ENCODE results near the gene TCF12. TPM values are rescaled to one million over a fixed set of nuclear protein-coding genes. Genes with fewer than 3 reads are reported as not detected.

Gene TCF12
- total RNA-seq, 1 donor from 2014 or later: 194 TPM

DNA sequence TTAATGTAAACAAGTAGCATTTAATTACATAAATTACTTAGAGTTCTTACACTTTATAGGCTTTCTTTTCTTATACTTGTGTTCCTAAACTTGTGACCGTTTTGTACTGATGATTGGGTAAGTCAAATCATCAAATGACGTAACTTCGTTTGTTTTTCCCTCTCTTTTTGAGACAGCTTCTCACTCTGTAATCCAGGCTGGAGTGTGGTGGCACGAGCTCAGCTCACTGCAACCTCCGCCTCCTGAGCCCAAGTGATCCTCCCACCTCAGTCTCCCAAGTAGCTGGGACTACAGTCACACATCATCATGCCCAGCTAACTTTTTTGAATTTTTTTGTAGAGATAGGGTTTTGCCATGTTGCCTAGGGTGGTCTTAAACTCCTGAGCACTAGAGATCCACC lies 226.0 kb downstream of the TCF12 start:
- peaks cover 19% of the 10 kb centered on the region for H3K4me1 Mint-ChIP-seq
- no peak overlapping the region for H3K27ac Mint-ChIP-seq
- no peak for TF ChIP-seq CTCF (IDR thresholded peaks at IDR 0.05; ENCODE audit: unreplicated experiment)
- no peaks in the 10 kb centered on the region for H3K9me3 Mint-ChIP-seq
- no peaks in the 10 kb centered on the region for H3K36me3 Mint-ChIP-seq
- DNase-seq (ENCODE audit: low spot score in 2 of 2, unreplicated experiment in 2 of 2): no peak
- no peak overlapping the region for H3K4me3 Mint-ChIP-seq
- no peaks in the 10 kb centered on the region for H3K27me3 Mint-ChIP-seq (ENCODE audit: low read depth)

DNA sequence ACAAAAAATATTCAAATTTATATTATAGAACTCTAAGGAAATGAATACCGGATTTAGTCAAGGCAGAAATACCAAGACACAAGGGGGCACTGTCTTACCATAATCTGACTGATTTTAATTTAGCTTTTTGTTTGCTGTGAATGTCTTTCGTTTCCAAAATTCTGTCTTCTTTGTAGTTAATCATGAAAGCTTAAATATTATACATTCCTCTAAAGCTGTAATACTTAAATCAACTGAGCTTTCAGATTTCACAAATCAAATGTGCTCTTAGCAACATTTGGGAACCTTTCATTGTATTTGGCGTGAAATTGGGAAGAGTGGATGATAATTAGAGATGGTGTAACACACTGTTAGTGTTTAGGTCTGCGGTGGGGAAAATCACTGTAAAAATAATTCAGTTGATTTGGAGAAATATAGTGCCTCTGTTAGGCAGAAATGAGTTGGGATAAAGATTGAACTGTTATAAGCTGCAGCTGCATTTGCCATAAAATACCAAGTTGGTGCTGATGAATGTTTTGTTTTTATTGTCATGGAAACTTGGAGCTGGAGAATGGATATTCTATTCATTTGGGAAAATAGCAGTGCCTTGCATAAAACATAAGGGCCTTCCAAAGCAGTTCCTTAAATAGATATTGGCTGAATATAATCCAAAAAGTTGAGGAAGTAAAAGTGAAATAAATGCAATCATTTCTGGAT lies 228.2 kb downstream of the TCF12 start:
- Mint-ChIP-seq H3K27ac (peak overlapping the region; percentile 89), H3K4me1 (peaks cover 26% of the 10 kb centered on the region), H3K36me3 (peaks cover 12% of the 10 kb centered on the region), H3K4me3 (no peak overlapping the region), H3K27me3 (ENCODE audit: low read depth) (no peaks in the 10 kb centered on the region), H3K9me3 (peaks cover 3% of the 10 kb centered on the region)
- peak; percentile 74 for TF ChIP-seq CTCF (IDR thresholded peaks at IDR 0.05; ENCODE audit: unreplicated experiment)
- DNase-seq (ENCODE audit: low spot score in 2 of 2, unreplicated experiment in 2 of 2): no peak

GRCh38 chr15:57147621-57148020 lies 229.2 kb downstream of the TCF12 start:
- peaks cover 11% of the 10 kb centered on the region for H3K9me3 Mint-ChIP-seq
- TF ChIP-seq CTCF (IDR thresholded peaks at IDR 0.05; ENCODE audit: unreplicated experiment): no peak
- H3K4me3 Mint-ChIP-seq: no peak overlapping the region
- no peak for DNase-seq (ENCODE audit: low spot score in 2 of 2, unreplicated experiment in 2 of 2)
- H3K27me3 Mint-ChIP-seq (ENCODE audit: low read depth): no peaks in the 10 kb centered on the region
- no peak overlapping the region for H3K27ac Mint-ChIP-seq
- peaks cover 26% of the 10 kb centered on the region for H3K4me1 Mint-ChIP-seq
- H3K36me3 Mint-ChIP-seq: peaks cover 22% of the 10 kb centered on the region

- no peaks in the 10 kb centered on the region for H3K27me3 Mint-ChIP-seq (ENCODE audit: low read depth)
- no peak overlapping the region for H3K4me3 Mint-ChIP-seq
- TF ChIP-seq CTCF (IDR thresholded peaks at IDR 0.05; ENCODE audit: unreplicated experiment): no peak
- DNase-seq (ENCODE audit: low spot score in 2 of 2, unreplicated experiment in 2 of 2): no peak
- H3K27ac Mint-ChIP-seq: no peak overlapping the region
- peaks cover 17% of the 10 kb centered on the region for H3K9me3 Mint-ChIP-seq
- peaks cover 26% of the 10 kb centered on the region for H3K4me1 Mint-ChIP-seq
- peaks cover 28% of the 10 kb centered on the region for H3K36me3 Mint-ChIP-seq
Observed at GRCh38 chr15:57148262-57148661, 229.8 kb downstream of the TCF12 start.

GRCh38 chr15:57149196-57149595 lies 230.8 kb downstream of the TCF12 start:
- no peak overlapping the region for H3K4me3 Mint-ChIP-seq
- peaks cover 24% of the 10 kb centered on the region for H3K4me1 Mint-ChIP-seq
- H3K9me3 Mint-ChIP-seq: peaks cover 19% of the 10 kb centered on the region
- peaks cover 34% of the 10 kb centered on the region for H3K36me3 Mint-ChIP-seq
- DNase-seq (ENCODE audit: low spot score in 2 of 2, unreplicated experiment in 2 of 2): no peak
- no peak for TF ChIP-seq CTCF (IDR thresholded peaks at IDR 0.05; ENCODE audit: unreplicated experiment)
- H3K27ac Mint-ChIP-seq: peak overlapping the region; percentile 62
- no peaks in the 10 kb centered on the region for H3K27me3 Mint-ChIP-seq (ENCODE audit: low read depth)

All from mesothelial cell of epicardium (in vitro differentiated cells).